ENCODE data around the gene WFDC6. TPM values are rescaled to one million over a fixed set of nuclear protein-coding genes. Genes with fewer than 3 reads are reported as not detected.

The WFDC6 gene
- total RNA-seq, 1 experiment from 2014 or later, result not detected

GRCh38 chr20:45552456-45552855 lies 13.2 kb upstream of the WFDC6 start:
- no peaks in the 10 kb centered on the region for H3K79me2 ChIP-seq (ENCODE audit: insufficient read depth, low read length)
- Mint-ChIP-seq H3K4me1 (peaks cover 0 to 5% of the 10 kb centered on the region in 2 experiments; a peak in 2 of 4 replicates), H3K36me3 (ENCODE audit: insufficient read depth in 1 of 3, low read depth in 3 of 3) (peaks cover 0 to 7% (median 0%) of the 10 kb centered on the region in 3 experiments; a peak in 2 of 7 replicates), H3K9me3 (peaks cover 0 to 10% of the 10 kb centered on the region in 2 experiments; a peak in 2 of 5 replicates), H3K4me3 (no peak overlapping the region), H3K27me3 (ENCODE audit: low read depth) (no peaks in the 10 kb centered on the region), H3K27ac (no peak overlapping the region)
- H3T11ph ChIP-seq (ENCODE audit: low read length), result no peak overlapping the region
- H2BK20ac ChIP-seq (ENCODE audit: low read depth, low read length, poor library complexity, severe bottlenecking), result no peak overlapping the region
- H3K4me2 ChIP-seq (ENCODE audit: insufficient read depth, insufficient read length, low read length), result no peak overlapping the region
- H4K20me1 ChIP-seq (ENCODE audit: control insufficient read depth, insufficient read depth, insufficient read length), result no peaks in the 10 kb centered on the region
- H3K4me1 ChIP-seq (ENCODE audit: insufficient read depth, low read length), result no peaks in the 10 kb centered on the region
- no peaks in the 10 kb centered on the region for H3K9me3 ChIP-seq (ENCODE audit: control insufficient read depth, low read depth, low read length)
- H2AK5ac ChIP-seq (ENCODE audit: insufficient read length, low read length), result no peak overlapping the region
- no peak overlapping the region for H2BK120ac ChIP-seq (ENCODE audit: low read depth, low read length, poor library complexity, severe bottlenecking)
- H3K23me2 ChIP-seq (ENCODE audit: insufficient read length, low read depth, low read length, poor library complexity, severe bottlenecking), result no peaks in the 10 kb centered on the region
- H2AFZ ChIP-seq (ENCODE audit: low read length), result no peak overlapping the region
- no peak overlapping the region for H2BK15ac ChIP-seq (ENCODE audit: low read depth, low read length)
- no peak overlapping the region for H2BK12ac ChIP-seq (ENCODE audit: insufficient read length, low read depth, low read length)
- H3K27me3 ChIP-seq (ENCODE audit: insufficient read depth, low read length), result no peaks in the 10 kb centered on the region
- no peak overlapping the region for H2BK5ac ChIP-seq (ENCODE audit: insufficient read length, low read length)
- no peak overlapping the region for H3K56ac ChIP-seq (ENCODE audit: insufficient read length, low read depth, low read length)
- no peak overlapping the region for H4K8ac ChIP-seq (replicated peaks; ENCODE audit: insufficient read length, low read depth, low read length)
- no peaks in the 10 kb centered on the region for H3K79me1 ChIP-seq (ENCODE audit: insufficient read depth, low read depth, low read length, poor library complexity, severe bottlenecking)
- H3K14ac ChIP-seq (ENCODE audit: insufficient read depth, low read length), result no peak overlapping the region
- no peak overlapping the region for H3K4ac ChIP-seq (ENCODE audit: low read depth, low read length)
- H3K9ac ChIP-seq (ENCODE audit: extremely low read depth, insufficient read length, low read length), result no peak overlapping the region
- no peak for DNase-seq
- no peak overlapping the region for H4K5ac ChIP-seq (ENCODE audit: insufficient read length, low read depth, low read length)
- H3K27ac ChIP-seq (ENCODE audit: insufficient read length, low read depth, low read length), result no peak overlapping the region
- H3K18ac ChIP-seq (ENCODE audit: insufficient read length, low read depth, low read length), result no peak overlapping the region
- no peak overlapping the region for H3K23ac ChIP-seq (ENCODE audit: insufficient read length, low read depth, low read length)
- WGBS (ENCODE audit: extremely low coverage, insufficient read length, low lambda C conversion rate), result no CpG with 5 or more reads among the region's 2 CpGs
- H4K91ac ChIP-seq (ENCODE audit: insufficient read length, low read depth, low read length), result no peak overlapping the region
- no peak for TF ChIP-seq CTCF (conservative IDR thresholded peaks at IDR 0.05)

All from H9 (cell line).